Activated CD4-positive, alpha-beta T cell treated with anti-CD3 and anti-CD28 coated beads, Interleukin-2, amount 10 ng/mL, durations not matched to agents 7 days and 5 days (primary cell): ENCODE results near the gene KIAA0319L. TPM values are rescaled to one million over a fixed set of nuclear protein-coding genes. Genes with fewer than 3 reads are reported as not detected.
"Not testable (repeated sequence)": the region's sequence is repeated elsewhere in the genome, so short reads cannot be mapped to it uniquely, and the experiment has no call there.

Experiments used
- CTCF ChIA-PET: fragments of 350-600 bp; sonication (Branson Sonifier 250); formaldehyde crosslinking; loops from one replicate; lab custom pipeline; 2021; ENCODE audit warnings: antibody characterized with exemption; lab: Charles Lee
- POLR2A ChIA-PET: fragments of 350-600 bp; sonication (Branson Sonifier 250); formaldehyde crosslinking; loops from one replicate; lab custom pipeline; 2021; ENCODE audit warnings: antibody characterized with exemption; lab: Charles Lee
- DNase-seq: peaks from one replicate; pipeline ENCODE4 v3.0.0-alpha.2; 2020
- H3K27ac Mint-ChIP-seq: one replicate; pipeline ENCODE4 v1.8.0; 2021; ENCODE audit warnings: mild to moderate bottlenecking, moderate library complexity, mixed read lengths
- H3K27me3 Mint-ChIP-seq: one replicate; pipeline ENCODE4 v1.8.0; 2021; ENCODE audit warnings: mixed read lengths
- H3K36me3 Mint-ChIP-seq: one replicate; pipeline ENCODE4 v1.8.0; 2021; ENCODE audit warnings: low read depth, mixed read lengths
- H3K4me1 Mint-ChIP-seq: one replicate; pipeline ENCODE4 v1.8.0; 2021; ENCODE audit warnings: mixed read lengths
- H3K4me3 Mint-ChIP-seq: one replicate; pipeline ENCODE4 v1.8.0; 2021; ENCODE audit warnings: mild to moderate bottlenecking, moderate library complexity, mixed read lengths
- H3K9me3 Mint-ChIP-seq: one replicate; pipeline ENCODE4 v1.8.0; 2021; ENCODE audit warnings: mixed read lengths
- total RNA-seq, 2 experiments: library from RNA; stranded (reverse); gene quantifications; one replicate each; pipeline ENCODE4 v1.2.3, GENCODE V29; 2021

Gene KIAA0319L
- total RNA-seq, 2 experiments from 2014 or later: 37.6 to 46.3 TPM

DNA sequence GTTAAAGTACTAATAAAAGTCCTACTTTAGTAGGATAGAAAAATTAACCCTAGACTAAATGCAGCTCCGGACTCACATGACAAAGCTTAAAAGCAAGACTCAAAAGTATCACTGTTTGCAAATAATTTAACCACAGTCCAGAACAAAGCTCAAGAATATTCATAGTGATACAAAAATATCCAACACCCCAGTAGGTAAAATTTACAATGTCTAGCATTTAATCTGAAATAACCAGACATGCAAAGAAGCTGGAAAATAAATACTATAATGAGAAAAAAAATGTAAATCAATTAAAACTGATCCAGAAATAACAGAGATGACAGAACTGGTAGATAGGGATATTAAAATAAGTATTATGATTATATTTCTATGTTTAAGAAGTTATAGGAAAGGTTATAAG, 67.0 kb downstream of the KIAA0319L start:
- no peak for DNase-seq
- peaks cover 58% of the 10 kb centered on the region for H3K36me3 Mint-ChIP-seq
- no peak overlapping the region for H3K27ac Mint-ChIP-seq
- peaks cover 17% of the 10 kb centered on the region for H3K4me1 Mint-ChIP-seq
- peaks cover 32% of the 10 kb centered on the region for H3K9me3 Mint-ChIP-seq
- H3K4me3 Mint-ChIP-seq: no peak overlapping the region
- POLR2A ChIA-PET: no interaction called here
- H3K27me3 Mint-ChIP-seq: no peaks in the 10 kb centered on the region
- CTCF ChIA-PET: interaction anchor here (1.1 kb wide), 1 partner anchor 23 kb away, joined by 3 read pairs; no protein-coding TSS in a partner anchor

DNA sequence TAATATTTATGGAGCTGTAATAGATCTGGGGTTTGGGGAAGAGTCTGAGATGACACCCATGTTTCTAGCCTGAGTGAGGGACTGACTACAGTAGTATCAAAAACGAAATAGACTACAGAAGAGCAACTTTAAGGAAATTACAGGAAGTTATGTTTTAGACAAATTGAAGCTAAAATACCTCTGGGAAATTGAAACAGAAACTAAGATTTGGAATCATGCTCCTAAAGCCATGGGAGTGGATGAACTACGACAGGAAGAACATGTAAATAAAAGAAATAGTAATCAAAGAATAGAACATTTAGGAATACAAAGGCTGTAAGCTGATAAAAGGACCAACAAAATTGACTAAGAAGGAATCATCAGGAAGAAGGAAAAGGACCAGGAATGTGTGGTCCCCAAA, 68.9 kb downstream of the KIAA0319L start:
- CTCF ChIA-PET: interaction anchor here (0.8 to 1.0 kb wide), 3 partner anchors 18 to 68 kb away, joined by 3 read pairs; partner anchors contain the start of gene KIAA0319L
- no peak overlapping the region for H3K4me3 Mint-ChIP-seq
- DNase-seq: no peak
- H3K36me3 Mint-ChIP-seq: peaks cover 48% of the 10 kb centered on the region
- POLR2A ChIA-PET: no interaction called here
- peak overlapping the region; percentile 28 for H3K27ac Mint-ChIP-seq
- peaks cover 17% of the 10 kb centered on the region for H3K4me1 Mint-ChIP-seq
- H3K9me3 Mint-ChIP-seq: peaks cover 32% of the 10 kb centered on the region
- H3K27me3 Mint-ChIP-seq: no peaks in the 10 kb centered on the region

DNA sequence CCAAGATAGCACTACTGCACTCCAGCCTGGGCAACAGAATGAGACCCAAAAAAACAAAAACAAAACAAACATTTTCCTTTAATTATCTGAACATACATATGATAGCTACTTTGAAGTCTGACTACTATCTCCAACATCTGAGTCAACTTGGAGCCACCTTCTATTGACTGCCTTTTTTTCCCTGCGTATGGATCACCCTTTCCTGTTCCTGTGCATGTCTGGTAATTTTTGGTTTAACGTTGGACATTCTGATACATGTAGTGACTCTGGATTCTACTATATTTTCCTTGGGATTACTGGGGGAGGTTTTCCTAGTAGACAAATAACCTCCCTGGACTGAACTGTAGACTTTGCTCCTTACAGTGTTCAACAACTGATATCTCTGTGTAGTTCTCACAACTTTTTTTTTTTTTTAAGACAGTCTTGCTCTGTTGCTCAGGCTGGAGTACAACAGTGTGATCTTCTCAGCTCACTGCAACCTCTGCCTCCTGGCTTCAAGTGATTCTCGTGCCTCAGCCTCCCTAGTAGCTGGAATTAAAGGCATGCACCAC, 70.3 kb downstream of the KIAA0319L start:
- POLR2A ChIA-PET: no interaction called here

DNA sequence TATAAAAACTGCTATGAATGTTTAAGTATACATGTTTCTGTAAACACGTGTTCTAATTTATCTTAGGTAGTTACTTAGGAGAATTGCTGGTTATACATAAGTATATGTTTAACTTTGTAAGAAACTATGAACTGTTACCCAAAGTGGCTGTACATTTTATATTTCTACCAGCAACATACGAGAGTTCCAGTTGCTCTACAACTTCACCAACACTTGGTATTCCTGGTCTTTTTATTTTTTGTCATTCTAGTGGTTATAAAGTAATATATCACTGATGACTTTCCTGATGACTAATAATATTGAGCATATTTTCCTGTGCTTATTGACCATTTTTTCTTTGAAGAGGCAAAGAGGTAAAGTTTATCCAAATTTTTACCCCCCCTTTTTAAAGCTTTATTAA, 76.0 kb downstream of the KIAA0319L start:
- Mint-ChIP-seq H3K4me1 (no peaks in the 10 kb centered on the region), H3K9me3 (peaks cover 3% of the 10 kb centered on the region), H3K27me3 (no peaks in the 10 kb centered on the region), H3K4me3 (no peak overlapping the region), H3K36me3 (peaks cover 17% of the 10 kb centered on the region), H3K27ac (no peak overlapping the region)
- no peak for DNase-seq
- ChIA-PET POLR2A (no interaction called here), CTCF (interaction anchor here (0.6 kb wide), 1 partner anchor 34 kb away, joined by 3 read pairs; no protein-coding TSS in a partner anchor)

More for the DNA sequence above, 70.3 kb downstream of the KIAA0319L start:
- Mint-ChIP-seq H3K27me3 (no peaks in the 10 kb centered on the region), H3K27ac (peak overlapping the region; percentile 14), H3K4me3 (no peak overlapping the region), H3K9me3 (peaks cover 32% of the 10 kb centered on the region), H3K36me3 (peaks cover 43% of the 10 kb centered on the region), H3K4me1 (peaks cover 17% of the 10 kb centered on the region)
- CTCF ChIA-PET: interaction anchor here (0.6 to 0.8 kb wide), 2 partner anchors 152 to 229 kb away, joined by 3 to 8 read pairs; no protein-coding TSS in a partner anchor
- DNase-seq: no peak

DNA sequence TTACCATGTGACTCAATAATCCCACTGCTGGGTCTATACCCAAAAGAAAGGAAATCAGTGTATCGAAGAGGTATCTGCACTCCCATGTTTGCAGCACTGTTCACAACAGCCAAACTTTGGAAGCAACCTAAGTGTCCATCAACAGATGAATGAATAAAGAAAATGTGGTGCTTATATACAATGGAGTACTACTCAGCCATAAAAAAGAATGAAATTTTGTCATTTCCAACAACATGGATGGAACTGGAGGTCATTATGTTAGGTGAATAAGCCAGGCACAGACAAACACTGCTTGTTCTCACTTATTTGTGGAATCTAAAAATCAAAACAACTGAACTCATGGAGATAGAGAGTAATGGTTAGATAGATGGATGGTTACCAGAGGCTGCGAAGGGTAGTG, 79.3 kb downstream of the KIAA0319L start:
- no peak for DNase-seq
- no peak overlapping the region for H3K4me3 Mint-ChIP-seq
- H3K27me3 Mint-ChIP-seq: no peaks in the 10 kb centered on the region
- ChIA-PET POLR2A (no interaction called here), CTCF (no interaction called here)
- no peak overlapping the region for H3K27ac Mint-ChIP-seq
- H3K36me3 Mint-ChIP-seq: peaks cover 27% of the 10 kb centered on the region
- H3K9me3 Mint-ChIP-seq: peaks cover 3% of the 10 kb centered on the region
- H3K4me1 Mint-ChIP-seq: no peaks in the 10 kb centered on the region

DNA sequence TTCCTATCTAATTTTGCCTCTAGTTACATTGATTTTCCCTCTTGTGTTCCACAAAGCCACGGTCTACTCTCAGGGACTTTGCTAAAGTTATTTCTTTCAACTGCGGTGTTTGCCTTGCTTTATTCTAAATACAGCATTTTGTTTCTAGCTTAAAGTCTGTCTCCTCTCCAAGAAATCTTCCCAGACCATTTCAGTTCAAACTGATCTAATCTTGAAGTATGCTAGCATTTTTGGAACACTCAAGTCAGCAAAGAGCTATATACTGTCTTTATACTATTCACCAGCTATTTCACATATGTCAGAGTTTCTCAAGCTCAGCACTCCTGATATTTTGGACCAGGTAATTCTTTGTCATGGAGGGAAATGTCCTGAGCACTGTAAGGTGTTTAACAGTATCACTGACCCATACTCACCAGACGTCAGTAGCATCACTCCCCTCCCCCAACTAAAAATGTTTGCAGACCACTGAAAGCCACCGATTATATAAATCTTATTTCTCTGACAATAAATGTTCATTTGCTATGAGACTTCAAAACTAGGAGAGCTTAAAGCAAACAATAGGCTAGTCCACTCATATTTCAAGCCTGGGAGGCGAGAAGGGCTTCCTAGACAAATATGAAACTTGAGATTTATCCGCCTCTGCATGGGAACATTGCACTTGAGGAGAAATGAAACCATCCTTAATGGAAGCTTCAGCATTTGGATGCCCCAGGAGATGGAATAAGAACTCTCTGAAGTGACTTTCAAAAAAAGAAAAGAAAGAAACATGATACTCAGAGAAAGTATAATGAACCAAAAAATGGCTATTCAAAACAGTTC, 81.1 kb downstream of the KIAA0319L start:
- no peak overlapping the region for H3K27ac Mint-ChIP-seq
- no peaks in the 10 kb centered on the region for H3K27me3 Mint-ChIP-seq
- H3K4me3 Mint-ChIP-seq: no peak overlapping the region
- POLR2A ChIA-PET: no interaction called here
- no peaks in the 10 kb centered on the region for H3K4me1 Mint-ChIP-seq
- no peak for DNase-seq
- H3K9me3 Mint-ChIP-seq: peaks cover 3% of the 10 kb centered on the region
- peaks cover 37% of the 10 kb centered on the region for H3K36me3 Mint-ChIP-seq
- CTCF ChIA-PET: interaction anchor here (0.6 to 1.4 kb wide), 5 partner anchors 17 to 127 kb away, joined by 3 to 6 read pairs (median 5); no protein-coding TSS in a partner anchor

DNA sequence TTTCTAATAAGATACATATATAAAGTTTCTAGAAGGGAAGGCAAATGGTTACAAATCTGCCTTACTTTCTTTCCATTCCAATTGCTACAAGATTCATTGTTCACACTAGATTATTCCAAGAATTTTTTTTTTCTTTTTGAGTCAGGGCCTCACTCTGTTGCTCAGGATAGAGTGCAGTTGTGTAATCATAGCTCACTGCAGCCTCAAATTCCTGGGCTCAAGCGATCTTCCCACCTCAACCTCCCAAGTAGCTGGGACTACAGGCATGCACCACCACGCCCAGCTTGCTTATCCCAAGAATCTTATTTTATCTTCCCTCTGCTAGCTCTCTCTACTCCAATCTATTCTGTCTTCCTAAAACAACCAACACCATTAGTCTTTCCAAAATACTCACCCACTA, 81.8 kb downstream of the KIAA0319L start:
- H3K36me3 Mint-ChIP-seq: peaks cover 43% of the 10 kb centered on the region
- no peak for DNase-seq
- no peak overlapping the region for H3K4me3 Mint-ChIP-seq
- ChIA-PET CTCF (interaction anchor here (0.6 to 1.4 kb wide), 5 partner anchors 17 to 128 kb away, joined by 3 to 6 read pairs (median 5); no protein-coding TSS in a partner anchor), POLR2A (interaction anchor here (0.6 kb wide), 1 partner anchor 500 kb away, joined by 3 read pairs; no protein-coding TSS in a partner anchor)
- H3K27me3 Mint-ChIP-seq: no peaks in the 10 kb centered on the region
- no peaks in the 10 kb centered on the region for H3K4me1 Mint-ChIP-seq
- peaks cover 3% of the 10 kb centered on the region for H3K9me3 Mint-ChIP-seq
- no peak overlapping the region for H3K27ac Mint-ChIP-seq

DNA sequence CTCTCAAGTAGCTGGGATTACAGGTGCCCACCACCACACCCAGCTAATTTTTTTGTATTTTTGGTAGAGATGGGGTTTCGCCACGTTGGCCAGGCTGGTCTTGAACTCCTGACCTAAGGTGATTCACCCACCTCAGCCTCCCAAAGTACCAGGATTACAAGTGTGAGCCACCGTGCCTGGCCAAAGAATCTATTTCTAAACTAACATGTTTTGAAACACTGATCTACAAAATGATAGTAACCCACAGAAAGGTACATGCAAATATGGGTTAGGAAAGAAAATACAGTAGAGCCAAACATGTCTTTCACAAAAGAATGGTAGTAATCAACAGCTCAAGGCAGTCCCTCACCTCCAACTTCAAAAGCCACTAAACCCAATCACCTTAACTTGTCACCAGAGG, 84.0 kb downstream of the KIAA0319L start:
- H3K27ac Mint-ChIP-seq, H3K9me3 Mint-ChIP-seq, H3K4me1 Mint-ChIP-seq, DNase-seq, H3K4me3 Mint-ChIP-seq, POLR2A ChIA-PET, H3K27me3 Mint-ChIP-seq: not testable (repeated sequence)
- CTCF ChIA-PET: interaction anchor here (0.8 kb wide), 1 partner anchor 16 kb away, joined by 3 read pairs; no protein-coding TSS in a partner anchor
- H3K36me3 Mint-ChIP-seq: peaks cover 56% of the 10 kb centered on the region

DNA sequence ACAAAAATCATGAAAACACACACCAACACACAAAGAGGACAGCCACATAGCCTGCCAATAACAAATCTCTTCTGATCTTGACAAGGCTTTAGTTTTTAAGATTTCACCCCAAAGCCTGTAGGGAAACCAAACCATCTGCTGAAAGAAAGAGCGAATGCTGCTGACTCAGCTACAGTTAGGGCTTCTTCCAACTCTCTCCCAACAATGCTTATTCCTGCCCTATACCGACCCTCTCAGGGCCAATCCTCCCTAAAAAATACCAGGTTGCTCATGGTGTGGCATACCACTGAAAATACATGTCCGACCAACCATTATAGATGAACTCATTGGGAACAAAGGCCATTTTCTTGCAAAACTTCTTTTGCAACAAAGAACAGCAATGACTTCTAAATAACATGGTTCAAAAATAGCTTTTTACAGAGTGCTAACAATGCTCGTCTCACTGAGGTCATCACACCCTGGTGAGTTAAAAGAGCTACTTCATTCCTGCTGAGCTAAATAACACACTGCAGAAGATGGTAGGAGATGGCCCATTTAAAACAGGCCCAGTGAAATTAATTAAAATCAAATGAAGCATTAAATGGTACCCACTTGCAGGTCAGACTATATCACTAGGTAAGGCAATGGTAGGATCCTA, 86.1 kb downstream of the KIAA0319L start:
- H3K27me3 Mint-ChIP-seq: no peaks in the 10 kb centered on the region
- H3K36me3 Mint-ChIP-seq: peaks cover 54% of the 10 kb centered on the region
- no peak overlapping the region for H3K4me3 Mint-ChIP-seq
- POLR2A ChIA-PET: interaction anchor here (0.7 kb wide), 1 partner anchor 12 kb away, joined by 5 read pairs; no protein-coding TSS in a partner anchor
- H3K4me1 Mint-ChIP-seq: peaks cover 7% of the 10 kb centered on the region
- H3K9me3 Mint-ChIP-seq: peaks cover 1% of the 10 kb centered on the region
- CTCF ChIA-PET: interaction anchor here (1.2 to 1.3 kb wide), 3 partner anchors 20 to 42 kb away, joined by 3 read pairs; no protein-coding TSS in a partner anchor
- DNase-seq: no peak
- no peak overlapping the region for H3K27ac Mint-ChIP-seq

DNA sequence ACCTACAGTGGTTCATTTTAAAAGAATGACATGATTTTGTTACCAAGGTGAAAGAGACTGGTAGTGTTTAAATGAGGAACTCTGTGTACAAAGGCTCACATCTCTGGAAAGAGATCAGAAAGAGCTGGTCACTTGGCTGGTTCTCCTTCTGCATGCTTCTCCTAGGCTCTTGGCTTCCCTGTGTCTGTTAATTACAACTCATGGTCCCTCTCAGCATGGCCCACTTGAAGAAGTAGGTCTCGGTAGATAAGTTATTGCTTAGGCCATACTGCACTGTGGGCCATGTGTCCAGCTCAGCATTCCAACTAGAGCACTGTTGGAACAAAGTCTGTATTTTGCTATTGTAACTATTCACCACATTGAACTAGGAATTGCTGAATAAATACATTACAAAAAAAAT, 91.1 kb downstream of the KIAA0319L start:
- Mint-ChIP-seq H3K9me3 (peaks cover 19% of the 10 kb centered on the region), H3K4me1 (peaks cover 16% of the 10 kb centered on the region), H3K36me3 (peaks cover 79% of the 10 kb centered on the region), H3K4me3 (no peak overlapping the region), H3K27me3 (no peaks in the 10 kb centered on the region), H3K27ac (no peak overlapping the region)
- ChIA-PET CTCF (interaction anchor here (1.2 to 1.4 kb wide), 2 partner anchors 15 to 24 kb away, joined by 3 read pairs; no protein-coding TSS in a partner anchor), POLR2A (no interaction called here)
- no peak for DNase-seq

DNA sequence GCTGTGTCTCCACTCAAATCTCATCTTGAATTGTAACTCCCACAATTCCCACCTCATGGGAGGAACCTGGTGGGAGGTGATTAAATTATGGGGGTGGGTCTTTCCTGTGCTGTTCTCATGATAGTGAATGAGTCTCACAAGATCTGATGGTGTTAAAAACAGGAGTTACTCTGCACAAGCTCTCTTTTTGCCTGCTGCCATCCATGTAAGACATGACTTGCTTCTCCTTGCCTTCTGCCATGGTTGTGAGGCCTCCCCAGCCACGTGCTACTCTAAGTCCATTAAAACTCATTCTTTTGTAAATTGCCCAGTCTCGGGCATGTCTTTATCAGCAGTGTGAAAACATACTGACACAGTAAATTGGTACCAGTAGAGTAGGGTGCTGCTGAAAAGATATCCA, 93.5 kb downstream of the KIAA0319L start:
- POLR2A ChIA-PET, H3K27me3 Mint-ChIP-seq, DNase-seq, CTCF ChIA-PET, H3K4me3 Mint-ChIP-seq: not testable (repeated sequence)
- Mint-ChIP-seq H3K9me3 (peaks cover 19% of the 10 kb centered on the region), H3K36me3 (peaks cover 64% of the 10 kb centered on the region), H3K4me1 (peaks cover 16% of the 10 kb centered on the region), H3K27ac (peak overlapping the region; percentile 22)

DNA sequence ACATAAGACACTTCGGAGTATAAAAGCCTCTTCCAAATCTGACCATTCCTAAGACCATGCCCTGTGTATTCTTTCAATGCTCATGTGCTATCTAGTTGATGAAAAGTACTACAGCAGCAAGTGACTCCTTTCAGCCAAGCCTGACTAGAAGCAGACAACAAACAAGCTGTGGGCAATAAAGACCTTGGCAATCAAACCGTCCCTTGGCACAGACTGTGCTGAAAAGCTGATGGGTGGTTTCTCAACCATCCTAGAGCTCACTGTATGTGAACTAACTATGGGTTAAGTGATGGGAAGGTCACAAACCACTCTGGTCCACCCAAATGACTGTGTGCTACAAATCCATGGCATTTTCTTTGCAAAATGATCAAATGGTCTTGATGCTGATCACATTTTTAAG, 94.0 kb downstream of the KIAA0319L start:
- CTCF ChIA-PET: no interaction called here
- Mint-ChIP-seq H3K36me3 (peaks cover 59% of the 10 kb centered on the region), H3K27me3 (no peaks in the 10 kb centered on the region), H3K9me3 (peaks cover 19% of the 10 kb centered on the region), H3K4me1 (peaks cover 13% of the 10 kb centered on the region), H3K27ac (no peak overlapping the region), H3K4me3 (no peak overlapping the region)
- DNase-seq: no peak
- POLR2A ChIA-PET: no interaction called here
